Medulla oblongata (tissue), 1 donor: ENCODE data around the gene PODNL1.
"Not testable (repeated sequence)": the region's sequence is repeated elsewhere in the genome, so short reads cannot be mapped to it uniquely, and the experiment has no call there.

Source experiments
- DNase-seq: peaks from one replicate; pipeline ENCODE4 v3.0.0-alpha.2; 2015; ENCODE audit errors: extremely low spot score

Gene PODNL1

DNA sequence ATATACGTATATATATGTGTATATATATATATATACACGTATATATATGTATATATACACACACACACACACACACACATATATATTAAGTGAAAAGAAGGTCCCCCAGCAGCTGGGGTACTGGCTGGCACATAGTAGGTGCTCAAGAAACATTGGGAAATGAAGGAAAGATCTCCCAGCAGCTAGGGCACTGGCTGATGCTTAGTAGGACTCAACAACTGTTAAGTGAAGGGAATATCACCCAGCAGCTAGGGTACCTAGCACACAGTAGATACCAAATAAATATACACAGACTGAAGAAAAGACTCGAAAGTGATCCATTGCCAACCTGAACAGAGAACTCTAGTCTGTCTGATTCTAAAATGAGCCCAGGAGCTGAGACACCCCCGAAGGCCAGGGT lies 12.2 kb downstream of the PODNL1 start:
- no peak for DNase-seq

DNA sequence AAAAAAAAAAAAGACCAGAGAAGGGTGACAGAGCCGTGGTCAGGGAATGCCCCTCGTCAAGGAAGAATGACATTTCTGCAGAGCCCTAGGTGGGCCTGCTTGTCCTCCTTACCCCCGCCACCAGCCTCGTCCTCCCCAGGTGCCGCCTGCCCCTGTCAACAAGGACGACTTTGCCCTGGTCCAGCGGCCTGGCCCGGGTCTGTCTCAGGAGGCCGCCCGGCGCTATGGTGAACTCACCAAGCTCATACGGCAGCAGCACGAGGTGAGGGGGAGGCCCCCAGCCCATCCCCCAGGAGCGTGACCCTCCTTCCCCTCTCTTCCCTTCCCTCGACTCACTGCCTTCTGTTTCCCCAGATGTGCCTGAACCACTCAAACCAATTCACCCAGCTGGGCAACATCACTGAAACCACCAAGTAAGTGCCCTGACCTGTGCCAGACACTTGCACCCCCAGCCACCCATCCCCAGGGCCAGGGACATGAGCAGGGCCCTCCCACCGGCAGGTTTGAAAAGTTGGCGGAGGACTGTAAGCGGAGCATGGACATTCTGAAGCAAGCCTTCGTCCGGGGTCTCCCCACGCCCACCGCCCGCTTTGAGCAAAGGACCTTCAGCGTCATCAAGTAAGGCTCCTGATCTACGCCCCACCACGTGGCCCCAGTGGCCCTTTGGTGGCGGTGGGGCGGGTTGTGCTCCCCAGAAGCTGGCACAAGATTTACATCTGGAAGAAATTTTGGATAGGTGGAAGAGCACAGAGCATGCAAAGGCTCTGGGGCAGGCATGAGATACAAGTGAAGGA lies 14.8 kb downstream of the PODNL1 start:
- DNase-seq: no peak

DNA sequence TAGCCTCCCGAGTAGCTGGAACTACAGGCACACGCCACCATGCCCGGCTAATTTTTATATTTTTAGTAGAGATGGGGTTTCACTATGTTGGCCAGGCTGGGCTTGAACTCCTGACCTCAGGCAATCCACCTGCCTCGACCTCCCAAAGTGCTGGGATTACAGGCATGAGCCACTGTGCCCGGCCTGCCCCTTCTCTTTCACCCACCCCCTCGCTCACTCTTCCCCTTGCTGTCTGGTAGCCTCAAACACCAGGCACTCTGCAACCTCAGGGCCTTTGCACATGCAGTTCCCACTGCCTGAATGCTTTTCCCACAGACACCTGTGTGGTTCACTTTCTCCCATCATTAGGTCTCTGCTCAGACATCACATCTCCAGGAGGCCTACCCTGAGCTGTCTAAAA lies 16.1 kb downstream of the PODNL1 start:
- not testable (repeated sequence) for DNase-seq

DNA sequence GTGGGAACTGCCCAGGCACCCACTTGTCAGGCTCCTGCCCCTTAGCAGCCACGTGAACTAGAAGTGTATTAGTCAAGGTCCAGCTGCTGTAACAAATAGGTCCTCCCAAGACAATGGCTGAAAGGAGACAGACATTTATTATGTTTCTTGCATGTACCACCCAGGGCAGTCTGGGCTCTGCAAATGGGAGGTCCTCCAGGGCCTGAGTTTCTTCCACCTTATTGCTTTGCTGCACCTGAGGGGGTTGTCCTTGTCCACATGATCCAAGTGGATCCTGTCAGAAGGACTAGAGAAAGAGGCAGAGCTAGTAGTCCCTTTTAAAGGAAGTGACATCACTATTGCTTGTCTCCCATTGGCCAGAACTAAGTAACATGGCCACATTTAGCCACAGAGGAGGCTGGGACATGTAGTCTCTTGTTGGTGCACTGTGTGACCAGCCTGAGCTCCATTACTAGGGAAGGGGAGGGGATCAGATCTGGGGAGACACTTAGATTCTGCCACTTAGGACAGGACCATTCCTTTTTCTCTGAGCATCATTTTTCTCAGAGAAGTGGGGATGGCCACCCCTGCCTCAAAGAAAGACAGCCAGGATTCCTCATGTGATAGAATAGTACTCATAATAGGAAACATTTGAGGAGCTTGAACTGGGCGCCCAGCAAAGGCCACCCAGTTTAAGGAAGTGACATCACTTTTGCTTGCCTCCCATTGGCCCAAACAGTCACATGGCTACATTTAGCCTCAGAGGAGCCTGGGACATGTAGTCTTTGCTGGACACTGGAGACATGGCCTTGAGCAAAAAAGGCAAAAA lies 17.1 kb downstream of the PODNL1 start:
- DNase-seq: peak; percentile 27

DNA sequence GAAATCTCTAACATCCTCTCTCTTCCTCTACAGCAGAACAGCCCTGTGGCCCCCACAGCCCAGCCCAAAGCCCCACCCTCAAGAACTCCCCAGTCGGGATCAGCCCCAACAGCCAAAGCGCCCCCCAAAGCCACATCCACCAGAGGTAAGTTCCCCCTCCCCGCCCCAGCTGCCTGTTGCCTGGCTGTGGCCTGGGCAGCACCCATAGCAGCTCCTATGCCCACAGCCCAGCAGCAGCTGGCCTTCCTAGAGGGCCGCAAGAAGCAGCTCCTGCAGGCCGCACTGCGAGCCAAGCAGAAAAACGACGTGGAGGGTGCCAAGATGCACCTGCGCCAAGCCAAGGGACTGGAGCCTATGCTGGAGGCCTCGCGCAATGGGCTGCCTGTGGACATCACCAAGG lies 17.7 kb downstream of the PODNL1 start:
- no peak for DNase-seq

DNA sequence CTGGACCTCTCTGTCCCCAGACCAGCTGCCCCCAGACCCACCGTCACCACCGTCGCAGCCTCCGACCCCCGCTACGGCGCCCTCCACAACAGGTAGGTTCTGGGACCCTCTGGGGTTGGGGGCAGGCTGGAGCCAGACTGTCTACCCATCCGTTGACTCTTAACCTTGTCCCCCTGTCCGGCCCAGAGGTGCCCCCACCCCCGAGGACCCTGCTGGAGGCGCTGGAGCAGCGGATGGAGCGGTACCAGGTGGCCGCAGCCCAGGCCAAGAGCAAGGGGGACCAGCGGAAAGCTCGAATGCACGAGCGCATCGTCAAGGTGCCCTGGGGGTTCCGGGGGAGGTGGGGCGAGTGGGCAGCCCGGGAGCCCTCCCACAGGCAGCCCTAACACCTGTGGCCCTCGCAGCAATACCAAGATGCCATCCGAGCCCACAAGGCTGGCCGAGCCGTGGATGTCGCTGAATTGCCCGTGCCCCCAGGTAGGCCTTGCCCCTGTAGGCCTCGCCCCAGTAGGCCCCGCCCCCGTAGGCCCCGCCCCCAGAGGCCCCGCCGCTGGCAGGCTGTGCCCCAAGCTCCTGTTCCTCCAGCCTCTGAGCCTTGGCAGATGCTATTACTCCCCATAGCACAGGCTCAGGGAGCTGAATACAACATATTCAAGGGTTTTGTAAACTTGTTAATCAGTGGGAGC lies 19.3 kb downstream of the PODNL1 start:
- no peak for DNase-seq

DNA sequence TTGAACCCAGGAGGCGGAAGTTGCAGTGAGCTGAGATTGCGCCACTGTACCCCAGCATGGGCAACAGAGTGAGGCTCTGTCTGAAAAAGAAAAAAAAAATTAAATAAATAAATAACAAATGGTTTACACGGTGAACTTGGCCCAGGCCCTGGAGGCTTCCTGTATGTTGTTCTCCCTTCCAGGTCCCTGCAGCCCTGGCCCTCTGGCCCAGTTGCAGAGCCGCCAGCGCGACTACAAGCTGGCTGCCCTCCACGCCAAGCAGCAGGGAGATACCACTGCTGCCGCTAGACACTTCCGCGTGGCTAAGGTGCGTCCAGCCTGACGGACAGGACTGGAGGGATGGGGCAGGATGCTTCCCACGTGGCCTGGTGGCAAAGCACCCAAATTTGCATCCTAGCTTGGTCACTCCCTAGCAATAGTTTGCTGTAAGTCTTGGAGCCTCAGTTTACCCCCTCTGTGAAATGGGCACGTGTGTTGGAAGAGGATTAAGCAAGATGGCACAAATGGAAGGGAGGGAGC lies 20.3 kb downstream of the PODNL1 start:
- DNase-seq: no peak

DNA sequence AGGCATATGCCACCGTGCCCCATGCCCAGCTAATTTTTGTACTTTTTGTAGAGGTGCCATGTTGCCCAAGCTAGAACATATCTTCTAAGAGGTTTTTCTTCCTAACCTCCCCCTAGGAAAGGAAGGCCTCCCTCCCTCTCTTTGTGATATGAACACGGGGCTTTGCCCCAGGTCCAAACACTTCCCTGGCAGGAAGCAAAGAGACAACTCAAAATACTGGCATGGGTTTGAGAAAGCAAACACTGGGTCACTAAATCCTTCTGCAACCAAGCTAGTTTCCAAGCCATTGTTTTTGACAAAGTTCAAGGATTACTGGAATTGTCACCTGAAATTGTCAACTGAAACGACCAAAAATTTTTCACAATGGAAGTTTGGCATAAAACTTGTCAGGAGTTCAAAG lies 23.4 kb downstream of the PODNL1 start:
- DNase-seq: no peak

DNA sequence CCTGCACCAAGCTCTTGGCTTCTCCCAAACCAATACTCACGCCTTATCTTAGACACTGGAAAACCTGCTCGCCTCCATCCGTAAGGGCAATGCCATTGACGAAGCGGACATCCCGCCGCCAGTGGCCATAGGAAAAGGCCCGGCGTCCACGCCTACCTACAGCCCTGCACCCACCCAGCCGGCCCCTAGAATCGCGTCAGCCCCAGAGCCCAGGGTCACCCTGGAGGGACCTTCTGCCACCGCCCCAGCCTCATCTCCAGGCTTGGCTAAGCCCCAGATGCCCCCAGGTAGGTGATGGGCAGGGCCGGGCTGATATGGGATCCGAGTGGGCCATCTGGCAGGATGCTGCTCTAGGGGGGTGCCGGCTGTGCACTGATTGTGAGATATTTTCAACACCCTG lies 24.9 kb downstream of the PODNL1 start:
- no peak for DNase-seq

DNA sequence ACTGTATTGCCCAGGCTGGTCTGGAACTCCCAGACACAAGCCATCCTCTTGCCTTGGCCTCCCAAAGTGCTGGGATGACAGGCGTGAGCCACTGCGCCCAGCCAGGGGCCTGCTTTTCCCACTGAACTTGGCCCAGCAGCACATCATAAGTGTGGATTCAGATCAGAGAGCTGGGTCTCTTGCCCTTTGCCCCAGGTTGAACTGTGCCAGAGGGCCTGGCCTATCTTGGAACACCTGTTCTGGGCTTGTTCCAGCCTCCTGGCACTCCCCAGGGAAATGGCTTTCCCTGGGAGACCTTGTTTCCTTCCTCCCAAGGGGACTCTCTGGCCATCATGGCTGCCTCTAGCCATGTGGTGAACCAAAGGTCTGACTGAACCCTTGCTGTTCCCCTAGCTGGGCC lies 28.8 kb downstream of the PODNL1 start:
- no peak for DNase-seq

DNA sequence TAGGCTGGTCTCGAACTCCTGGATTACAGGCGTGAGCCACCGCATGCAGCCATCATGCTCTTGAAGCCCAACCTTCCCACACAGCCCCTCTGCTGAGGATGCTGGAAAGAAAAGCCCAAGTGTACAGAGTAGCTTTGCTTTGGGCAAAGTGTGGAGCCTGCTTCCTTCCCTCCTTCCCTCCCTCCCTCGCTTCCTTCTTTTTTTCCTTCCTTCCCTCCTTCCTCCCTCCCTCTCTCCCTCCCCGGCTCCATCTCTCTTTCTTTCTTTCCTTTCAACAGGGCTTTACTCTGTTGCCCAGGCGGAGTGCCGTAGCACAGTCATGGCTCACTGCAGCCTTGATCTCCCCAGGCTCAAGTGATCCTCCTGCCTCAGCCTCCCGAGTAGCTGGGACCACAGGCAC lies 29.5 kb downstream of the PODNL1 start:
- DNase-seq: no peak

DNA sequence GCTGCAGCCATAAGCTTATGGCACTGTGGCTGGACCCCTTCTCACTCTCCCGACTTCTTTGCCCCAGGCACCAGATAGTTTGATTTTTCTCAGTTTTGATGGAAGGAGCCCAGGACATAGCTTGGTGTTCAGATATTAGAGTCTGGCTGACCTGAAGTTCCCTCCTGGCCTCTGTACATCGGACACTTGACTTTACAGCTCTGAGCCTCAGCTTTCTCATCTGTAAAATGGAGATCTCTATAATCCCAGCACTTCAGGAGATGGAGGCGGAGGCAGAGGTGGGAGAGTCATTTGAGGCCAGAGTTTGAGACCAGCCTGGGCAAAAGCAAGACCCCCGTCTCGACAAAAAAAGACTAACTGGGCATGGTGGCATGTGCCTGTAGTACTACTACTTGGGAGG lies 31.3 kb downstream of the PODNL1 start:
- no peak for DNase-seq

DNA sequence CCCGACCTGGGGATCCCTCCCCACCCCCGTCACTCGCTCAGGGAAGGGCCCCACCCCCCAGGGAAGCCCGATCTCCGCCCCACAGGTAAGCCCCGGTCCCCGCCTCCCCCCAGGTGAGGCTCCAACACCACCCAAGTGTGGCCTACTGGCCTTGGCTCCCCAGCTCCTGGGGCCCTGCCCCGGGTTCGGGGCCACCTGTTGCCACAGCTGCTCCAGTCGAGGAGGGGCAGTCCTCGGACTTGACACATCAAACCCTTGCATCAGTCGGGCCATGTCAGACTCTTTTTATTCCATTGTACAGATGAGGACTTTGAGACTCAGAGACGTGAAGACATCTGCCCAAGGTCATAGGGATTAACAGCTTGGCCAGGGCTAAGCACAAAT lies 31.7 kb downstream of the PODNL1 start:
- no peak for DNase-seq

DNA sequence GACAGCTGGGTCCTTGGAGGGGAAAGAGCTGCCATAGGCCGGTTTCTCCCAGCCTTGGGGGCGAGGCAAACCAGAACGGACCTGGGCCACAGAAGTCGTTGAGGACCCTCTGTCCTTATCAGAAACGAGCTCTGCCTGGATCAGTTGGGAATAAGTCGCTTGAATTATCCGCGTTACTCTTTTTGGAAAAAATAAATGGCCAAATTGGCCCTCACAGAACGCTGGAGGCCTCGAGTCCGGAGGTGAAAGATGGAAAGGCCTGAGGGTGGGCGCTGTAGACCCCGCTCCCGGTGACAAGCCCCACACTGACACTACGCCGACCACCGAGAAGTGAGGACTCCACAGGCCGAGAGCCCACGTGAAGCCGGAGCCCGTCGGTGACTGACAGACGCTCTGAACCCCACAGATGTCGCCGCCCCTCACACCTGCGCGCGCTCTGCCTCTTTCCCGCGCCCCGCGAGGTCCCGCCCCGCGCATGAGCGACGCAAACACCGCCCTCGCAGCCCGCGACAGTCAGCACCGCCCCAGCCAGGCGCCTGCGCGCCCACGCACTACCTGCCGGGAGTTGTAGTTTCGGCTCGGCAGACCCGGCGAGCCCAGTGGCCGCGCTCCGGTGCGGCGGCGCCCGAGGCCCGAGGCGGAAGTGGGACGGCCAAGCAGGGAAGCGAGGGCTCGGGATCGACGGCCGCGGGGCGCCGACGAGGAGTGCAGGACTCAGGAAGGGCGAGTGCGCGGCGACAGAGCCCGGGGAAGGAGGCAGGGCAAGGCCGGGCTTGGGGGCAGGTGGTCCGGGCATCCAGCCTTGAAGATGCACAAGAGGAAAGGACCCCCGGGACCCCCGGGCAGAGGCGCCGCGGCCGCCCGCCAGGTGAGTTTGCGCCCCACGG lies 32.3 kb downstream of the PODNL1 start, which contains the start of the genes BRME1 and CC2D1A:
BRME1 (minus strand) TSS at position 484 of the 887 bp plus-strand sequence. CDS start 1,225 bp downstream, outside the sequence.
CC2D1A (plus strand) TSS at position 568 of the 887 bp plus-strand sequence; CDS start at position 809, 241 bp downstream.
- DNase-seq: peak; percentile 91

DNA sequence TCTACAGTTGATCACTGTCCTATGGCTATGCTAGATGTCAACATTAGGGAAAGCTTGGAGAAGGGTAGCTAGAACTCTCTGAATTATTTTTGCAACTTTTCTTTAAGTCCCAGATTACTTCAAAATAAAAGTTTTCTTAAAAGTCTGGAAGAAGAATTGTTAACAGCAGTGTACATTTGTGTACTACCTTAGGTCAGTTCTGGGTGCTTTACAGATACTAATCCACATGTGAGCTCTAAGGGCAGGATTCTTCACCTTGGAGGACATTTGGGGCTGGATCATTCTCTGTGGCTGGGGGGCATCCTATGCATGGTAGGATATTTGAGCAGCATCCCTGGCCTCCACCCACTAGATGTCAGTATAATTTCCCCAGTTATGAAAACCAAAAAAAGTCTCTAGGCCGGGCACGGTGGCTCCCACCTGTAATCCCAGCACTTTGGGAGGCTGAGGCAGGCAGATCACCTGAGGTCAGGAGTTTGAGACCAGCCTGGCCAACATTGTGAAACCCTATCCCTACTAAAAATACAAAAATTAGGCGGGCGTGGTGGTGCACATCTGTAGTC lies 35.1 kb downstream of the PODNL1 start:
- DNase-seq: no peak

DNA sequence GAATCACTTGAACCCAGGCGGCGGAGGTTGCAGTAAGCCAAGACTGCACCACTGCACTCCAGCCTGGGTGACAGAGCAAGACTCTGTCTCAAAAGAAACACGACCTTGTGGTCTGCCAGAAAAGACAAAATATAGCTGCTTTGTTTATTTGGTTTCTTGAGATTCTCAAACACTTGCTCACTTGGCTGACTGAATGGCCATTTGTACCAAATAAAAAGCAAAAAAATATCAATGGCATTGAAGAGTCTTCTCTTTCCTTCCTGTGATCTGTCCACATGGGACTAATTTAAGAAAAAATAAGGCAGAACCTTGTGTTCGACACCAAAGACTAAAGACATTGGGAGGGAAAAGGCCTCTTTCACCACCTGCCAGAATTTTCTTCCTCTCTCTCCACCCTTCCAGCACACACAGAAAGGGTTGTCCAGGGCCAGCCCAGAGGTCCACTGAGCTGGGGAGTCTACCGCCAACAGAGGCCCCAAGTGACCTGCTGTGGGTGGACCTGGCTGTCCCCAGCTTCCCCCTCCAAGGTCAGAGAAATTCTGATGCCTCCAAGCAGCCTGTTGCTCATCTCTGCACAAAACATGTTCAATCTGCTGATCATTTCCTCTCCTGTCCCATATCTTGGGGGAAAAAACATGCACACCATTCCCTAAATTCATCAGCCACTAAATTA lies 38.2 kb downstream of the PODNL1 start:
- peak; percentile 54 for DNase-seq

DNA sequence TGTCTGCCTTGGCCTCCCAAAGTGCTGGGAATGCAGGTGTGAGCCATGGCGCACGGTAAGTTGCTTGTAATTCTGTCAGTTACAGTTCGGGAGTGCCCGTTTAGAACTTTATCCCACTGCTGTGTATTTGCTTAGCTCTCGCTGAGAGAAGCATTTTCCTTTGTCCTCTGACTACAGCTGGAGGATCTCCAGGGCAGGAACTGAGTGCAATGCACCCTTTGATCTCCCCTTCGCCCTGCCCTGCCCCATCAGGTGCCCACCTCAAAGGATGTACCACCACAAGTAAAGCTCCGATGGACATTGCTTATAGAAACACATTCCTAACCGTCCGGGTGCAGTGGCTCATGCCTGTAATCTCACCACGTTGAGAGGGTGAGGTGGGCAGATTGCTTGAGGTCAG lies 38.8 kb downstream of the PODNL1 start:
- DNase-seq: no peak

DNA sequence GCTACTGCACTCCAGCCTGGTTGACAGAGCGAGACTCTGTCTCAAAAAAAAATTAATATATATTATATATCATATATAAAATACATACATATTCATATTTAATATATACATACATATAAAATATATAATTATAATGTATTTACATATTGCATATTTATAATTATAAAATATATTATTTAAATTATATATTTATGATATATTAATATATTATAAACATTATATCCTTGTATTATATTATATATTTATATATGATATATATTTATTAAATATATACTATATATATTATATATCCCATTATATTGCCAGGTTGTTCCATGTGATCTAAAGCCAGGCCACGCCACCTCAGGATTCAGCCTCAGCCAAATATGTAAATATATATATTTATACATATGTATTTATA lies 42.0 kb downstream of the PODNL1 start:
- DNase-seq: no peak

DNA sequence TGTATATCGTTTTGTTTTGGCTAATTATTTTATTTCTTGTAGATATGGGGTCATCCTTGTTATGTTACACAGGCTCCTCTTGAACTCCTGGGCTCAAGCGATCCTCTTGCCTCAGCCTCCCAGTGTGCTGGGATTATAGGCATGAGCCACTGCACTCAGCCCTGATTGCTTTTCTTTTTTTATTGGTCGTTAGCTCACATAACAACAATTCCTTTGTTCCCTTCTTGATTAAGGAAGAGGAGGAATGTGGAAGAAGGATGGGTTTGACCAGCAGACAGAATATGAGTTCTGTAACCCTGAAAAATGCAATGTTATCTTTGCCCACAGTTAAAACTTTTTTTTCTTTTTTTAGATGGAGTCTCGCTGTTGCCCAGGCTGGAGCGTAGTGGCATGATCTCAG lies 43.7 kb downstream of the PODNL1 start:
- DNase-seq: no peak

DNA sequence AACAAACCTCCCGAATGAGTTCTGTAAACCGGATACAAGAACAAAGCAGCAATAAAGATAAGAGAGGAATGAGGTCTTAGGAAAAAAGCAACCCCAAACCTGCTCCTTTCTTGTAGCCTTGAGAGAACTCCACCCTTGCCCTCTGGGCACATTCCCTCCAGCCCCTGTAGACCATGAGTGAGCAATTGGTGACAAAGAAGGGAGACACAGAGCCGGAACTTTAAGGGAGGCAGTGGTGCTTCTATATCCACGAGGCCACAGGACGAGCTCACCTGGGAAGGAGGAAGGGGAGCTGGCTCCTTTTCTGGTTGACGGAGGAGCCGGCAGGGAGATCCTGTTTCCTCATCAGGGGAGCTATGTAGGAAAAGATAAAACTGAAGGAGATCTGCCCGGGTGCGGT lies 45.3 kb downstream of the PODNL1 start:
- DNase-seq: no peak
